Esophagus squamous epithelium (tissue), 4 donors: ENCODE data around the gene DHRSX.

Experiments
- POLR2A ChIP-seq, 4 donors: fragments of 450-650 bp; IDR thresholded peaks; one replicate each; pipeline ENCODE4 v1.6.1; 2017; ENCODE audit warnings: antibody characterized with exemption in 4 of 4, mild to moderate bottlenecking in 4 of 4, moderate library complexity in 3 of 4
- TF ChIP-seq, protein P1 (sequence below), 6 experiments: fragments of 450-650 bp in 4 of 6; fragments of 200-600 bp in 2 of 6; sonication (generic) in 2 of 6; IDR thresholded peaks; one replicate each; pipeline ENCODE4 v1.5.1; 2016 to 2019; ENCODE audit warnings: antibody characterized with exemption in 6 of 6, mild to moderate bottlenecking in 4 of 6, moderate library complexity in 4 of 6

DNA sequence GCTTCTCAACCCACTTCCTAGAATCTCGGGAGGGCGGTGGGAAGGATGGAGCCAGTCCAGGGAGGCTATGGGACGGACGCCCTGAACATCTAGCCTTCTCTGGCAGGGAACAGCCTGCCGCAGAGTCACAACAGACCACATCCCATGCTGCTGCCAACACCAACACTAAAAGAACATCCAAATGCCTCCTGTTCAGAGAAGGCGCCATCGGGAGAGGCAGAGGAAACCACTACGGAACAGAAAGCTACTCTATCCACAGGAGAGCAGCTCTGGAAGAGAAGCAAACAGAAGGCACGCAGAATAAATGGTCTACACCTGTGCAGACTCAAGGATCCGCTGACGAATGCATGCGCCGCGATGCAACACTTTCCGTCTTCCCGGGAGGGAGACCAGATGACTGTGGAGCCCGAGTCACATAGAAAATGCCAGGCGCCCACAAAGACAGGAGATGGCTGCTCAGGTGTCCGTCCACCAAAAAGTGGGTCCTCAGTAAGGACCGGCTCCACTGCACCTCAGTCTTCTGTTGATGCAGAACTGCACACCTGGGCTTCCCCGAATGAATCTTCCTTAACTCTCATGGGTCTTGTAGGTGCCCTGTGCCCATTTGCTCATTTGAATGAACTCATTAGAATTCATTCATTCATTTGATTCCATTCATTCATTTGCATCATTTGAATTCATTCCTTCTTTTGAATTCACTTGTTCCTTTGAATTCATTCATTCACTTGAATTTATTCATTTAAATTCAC, 217.5 kb downstream of the DHRSX start:
- TF ChIP-seq, protein P1, sequence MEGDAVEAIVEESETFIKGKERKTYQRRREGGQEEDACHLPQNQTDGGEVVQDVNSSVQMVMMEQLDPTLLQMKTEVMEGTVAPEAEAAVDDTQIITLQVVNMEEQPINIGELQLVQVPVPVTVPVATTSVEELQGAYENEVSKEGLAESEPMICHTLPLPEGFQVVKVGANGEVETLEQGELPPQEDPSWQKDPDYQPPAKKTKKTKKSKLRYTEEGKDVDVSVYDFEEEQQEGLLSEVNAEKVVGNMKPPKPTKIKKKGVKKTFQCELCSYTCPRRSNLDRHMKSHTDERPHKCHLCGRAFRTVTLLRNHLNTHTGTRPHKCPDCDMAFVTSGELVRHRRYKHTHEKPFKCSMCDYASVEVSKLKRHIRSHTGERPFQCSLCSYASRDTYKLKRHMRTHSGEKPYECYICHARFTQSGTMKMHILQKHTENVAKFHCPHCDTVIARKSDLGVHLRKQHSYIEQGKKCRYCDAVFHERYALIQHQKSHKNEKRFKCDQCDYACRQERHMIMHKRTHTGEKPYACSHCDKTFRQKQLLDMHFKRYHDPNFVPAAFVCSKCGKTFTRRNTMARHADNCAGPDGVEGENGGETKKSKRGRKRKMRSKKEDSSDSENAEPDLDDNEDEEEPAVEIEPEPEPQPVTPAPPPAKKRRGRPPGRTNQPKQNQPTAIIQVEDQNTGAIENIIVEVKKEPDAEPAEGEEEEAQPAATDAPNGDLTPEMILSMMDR (IDR thresholded peaks at IDR 0.05) = no peak
- TF ChIP-seq POLR2A (IDR thresholded peaks at IDR 0.05) = no peak
